ENCODE data around the gene CDH4. TPM values are rescaled to one million over a fixed set of nuclear protein-coding genes. Genes with fewer than 3 reads are reported as not detected.

CDH4 gene
- total and polyA plus RNA-seq, 2 of the 13 experiments (the other 11 are each of a cell fraction or from before 2014, with no cell fraction given) = not detected

DNA sequence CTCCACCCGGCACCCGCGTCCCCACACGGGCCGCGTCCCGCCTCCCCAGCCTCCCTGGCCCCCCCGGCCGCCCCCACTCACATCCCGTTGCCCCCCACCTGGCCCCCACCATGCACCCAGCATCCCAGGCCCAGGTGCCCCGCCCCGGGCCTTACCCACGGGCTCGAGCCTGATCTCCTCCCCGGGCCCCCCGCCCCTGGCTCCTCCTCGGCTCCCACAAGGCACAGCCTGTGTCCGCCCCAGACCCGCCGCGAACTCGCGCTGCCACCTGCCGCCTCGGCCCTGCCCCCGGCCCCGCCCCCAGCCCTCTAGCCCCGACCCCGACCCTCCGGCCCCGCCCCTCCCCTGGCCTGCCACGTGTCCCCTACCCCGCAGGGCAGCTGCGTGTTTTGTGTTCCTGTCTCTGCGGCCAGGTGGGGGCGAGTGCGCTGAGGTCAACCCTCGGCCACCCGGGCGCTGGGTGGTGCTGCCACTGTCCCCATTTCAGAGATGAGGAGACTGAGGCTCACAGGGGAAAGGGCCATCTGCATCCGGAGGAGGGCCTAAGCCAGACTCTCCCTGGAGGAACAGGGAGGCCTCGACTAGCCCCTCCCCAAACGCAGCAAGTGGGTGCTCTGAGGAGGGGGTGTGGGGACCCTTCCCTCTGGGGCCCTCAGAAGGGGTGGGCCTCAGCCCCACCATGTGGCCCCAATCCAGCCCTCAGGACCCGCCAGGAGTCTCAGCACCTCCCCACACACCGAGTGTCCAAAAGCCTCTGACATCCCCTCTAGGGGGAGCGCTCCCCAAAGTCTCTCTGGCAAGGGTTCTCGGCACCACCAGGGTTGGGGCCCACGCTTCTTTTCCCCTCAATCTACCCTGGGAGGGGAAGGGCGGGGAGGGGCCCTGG lies 713.8 kb downstream of the CDH4 start (continued):
- TF ChIP-seq ZNF329 (CRISPR knock-in tag; IDR thresholded peaks at IDR 0.05; ENCODE audit: low read depth) (no peak), TSC22D2 (CRISPR knock-in tag; IDR thresholded peaks at IDR 0.05; ENCODE audit: borderline replicate concordance) (no peak), HOXA9 (CRISPR knock-in tag; IDR thresholded peaks at IDR 0.05; ENCODE audit: borderline replicate concordance) (no peak), FOXA1 (IDR thresholded peaks at IDR 0.05) (no peak), FOXA1 (CRISPR knock-in tag; IDR thresholded peaks at IDR 0.05) (peak; percentile 29), ZNF124 (CRISPR knock-in tag; IDR thresholded peaks at IDR 0.05) (no peak; the same call in 1 of the 2 replicates), ZNF33B (CRISPR knock-in tag; IDR thresholded peaks at IDR 0.05) (no peak), CEBPB (IDR thresholded peaks at IDR 0.05; ENCODE audit: borderline replicate concordance, low read depth, low read length) (no peak), ELF4 (CRISPR knock-in tag; IDR thresholded peaks at IDR 0.05; ENCODE audit: borderline replicate concordance) (no peak), MLLT10 (CRISPR knock-in tag; IDR thresholded peaks at IDR 0.05) (no peak), ARID2 (CRISPR knock-in tag; IDR thresholded peaks at IDR 0.05; ENCODE audit: borderline replicate concordance) (no peak), NR2C2 (CRISPR knock-in tag; IDR thresholded peaks at IDR 0.05; ENCODE audit: borderline replicate concordance) (no peak), ZNF263 (CRISPR knock-in tag; IDR thresholded peaks at IDR 0.05) (no peak)
- TF ChIP-seq, protein P1, sequence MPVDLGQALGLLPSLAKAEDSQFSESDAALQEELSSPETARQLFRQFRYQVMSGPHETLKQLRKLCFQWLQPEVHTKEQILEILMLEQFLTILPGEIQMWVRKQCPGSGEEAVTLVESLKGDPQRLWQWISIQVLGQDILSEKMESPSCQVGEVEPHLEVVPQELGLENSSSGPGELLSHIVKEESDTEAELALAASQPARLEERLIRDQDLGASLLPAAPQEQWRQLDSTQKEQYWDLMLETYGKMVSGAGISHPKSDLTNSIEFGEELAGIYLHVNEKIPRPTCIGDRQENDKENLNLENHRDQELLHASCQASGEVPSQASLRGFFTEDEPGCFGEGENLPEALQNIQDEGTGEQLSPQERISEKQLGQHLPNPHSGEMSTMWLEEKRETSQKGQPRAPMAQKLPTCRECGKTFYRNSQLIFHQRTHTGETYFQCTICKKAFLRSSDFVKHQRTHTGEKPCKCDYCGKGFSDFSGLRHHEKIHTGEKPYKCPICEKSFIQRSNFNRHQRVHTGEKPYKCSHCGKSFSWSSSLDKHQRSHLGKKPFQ (CRISPR knock-in tag; IDR thresholded peaks at IDR 0.05; ENCODE audit: insufficient replicate concordance) = no peak
- TF ChIP-seq, protein P2, sequence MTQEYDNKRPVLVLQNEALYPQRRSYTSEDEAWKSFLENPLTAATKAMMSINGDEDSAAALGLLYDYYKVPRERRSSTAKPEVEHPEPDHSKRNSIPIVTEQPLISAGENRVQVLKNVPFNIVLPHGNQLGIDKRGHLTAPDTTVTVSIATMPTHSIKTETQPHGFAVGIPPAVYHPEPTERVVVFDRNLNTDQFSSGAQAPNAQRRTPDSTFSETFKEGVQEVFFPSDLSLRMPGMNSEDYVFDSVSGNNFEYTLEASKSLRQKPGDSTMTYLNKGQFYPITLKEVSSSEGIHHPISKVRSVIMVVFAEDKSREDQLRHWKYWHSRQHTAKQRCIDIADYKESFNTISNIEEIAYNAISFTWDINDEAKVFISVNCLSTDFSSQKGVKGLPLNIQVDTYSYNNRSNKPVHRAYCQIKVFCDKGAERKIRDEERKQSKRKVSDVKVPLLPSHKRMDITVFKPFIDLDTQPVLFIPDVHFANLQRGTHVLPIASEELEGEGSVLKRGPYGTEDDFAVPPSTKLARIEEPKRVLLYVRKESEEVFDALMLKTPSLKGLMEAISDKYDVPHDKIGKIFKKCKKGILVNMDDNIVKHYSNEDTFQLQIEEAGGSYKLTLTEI (CRISPR knock-in tag; conservative IDR thresholded peaks at IDR 0.05) = no peak
- TF ChIP-seq, protein P3, sequence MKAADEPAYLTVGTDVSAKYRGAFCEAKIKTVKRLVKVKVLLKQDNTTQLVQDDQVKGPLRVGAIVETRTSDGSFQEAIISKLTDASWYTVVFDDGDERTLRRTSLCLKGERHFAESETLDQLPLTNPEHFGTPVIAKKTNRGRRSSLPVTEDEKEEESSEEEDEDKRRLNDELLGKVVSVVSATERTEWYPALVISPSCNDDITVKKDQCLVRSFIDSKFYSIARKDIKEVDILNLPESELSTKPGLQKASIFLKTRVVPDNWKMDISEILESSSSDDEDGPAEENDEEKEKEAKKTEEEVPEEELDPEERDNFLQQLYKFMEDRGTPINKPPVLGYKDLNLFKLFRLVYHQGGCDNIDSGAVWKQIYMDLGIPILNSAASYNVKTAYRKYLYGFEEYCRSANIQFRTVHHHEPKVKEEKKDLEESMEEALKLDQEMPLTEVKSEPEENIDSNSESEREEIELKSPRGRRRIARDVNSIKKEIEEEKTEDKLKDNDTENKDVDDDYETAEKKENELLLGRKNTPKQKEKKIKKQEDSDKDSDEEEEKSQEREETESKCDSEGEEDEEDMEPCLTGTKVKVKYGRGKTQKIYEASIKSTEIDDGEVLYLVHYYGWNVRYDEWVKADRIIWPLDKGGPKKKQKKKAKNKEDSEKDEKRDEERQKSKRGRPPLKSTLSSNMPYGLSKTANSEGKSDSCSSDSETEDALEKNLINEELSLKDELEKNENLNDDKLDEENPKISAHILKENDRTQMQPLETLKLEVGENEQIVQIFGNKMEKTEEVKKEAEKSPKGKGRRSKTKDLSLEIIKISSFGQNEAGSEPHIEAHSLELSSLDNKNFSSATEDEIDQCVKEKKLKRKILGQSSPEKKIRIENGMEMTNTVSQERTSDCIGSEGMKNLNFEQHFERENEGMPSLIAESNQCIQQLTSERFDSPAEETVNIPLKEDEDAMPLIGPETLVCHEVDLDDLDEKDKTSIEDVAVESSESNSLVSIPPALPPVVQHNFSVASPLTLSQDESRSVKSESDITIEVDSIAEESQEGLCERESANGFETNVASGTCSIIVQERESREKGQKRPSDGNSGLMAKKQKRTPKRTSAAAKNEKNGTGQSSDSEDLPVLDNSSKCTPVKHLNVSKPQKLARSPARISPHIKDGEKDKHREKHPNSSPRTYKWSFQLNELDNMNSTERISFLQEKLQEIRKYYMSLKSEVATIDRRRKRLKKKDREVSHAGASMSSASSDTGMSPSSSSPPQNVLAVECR (CRISPR knock-in tag; IDR thresholded peaks at IDR 0.05; ENCODE audit: borderline replicate concordance) = peak; percentile 39
- TF ChIP-seq, protein P4, sequence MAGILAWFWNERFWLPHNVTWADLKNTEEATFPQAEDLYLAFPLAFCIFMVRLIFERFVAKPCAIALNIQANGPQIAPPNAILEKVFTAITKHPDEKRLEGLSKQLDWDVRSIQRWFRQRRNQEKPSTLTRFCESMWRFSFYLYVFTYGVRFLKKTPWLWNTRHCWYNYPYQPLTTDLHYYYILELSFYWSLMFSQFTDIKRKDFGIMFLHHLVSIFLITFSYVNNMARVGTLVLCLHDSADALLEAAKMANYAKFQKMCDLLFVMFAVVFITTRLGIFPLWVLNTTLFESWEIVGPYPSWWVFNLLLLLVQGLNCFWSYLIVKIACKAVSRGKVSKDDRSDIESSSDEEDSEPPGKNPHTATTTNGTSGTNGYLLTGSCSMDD (CRISPR knock-in tag; IDR thresholded peaks at IDR 0.05) = no peak
- TF ChIP-seq, protein P5, sequence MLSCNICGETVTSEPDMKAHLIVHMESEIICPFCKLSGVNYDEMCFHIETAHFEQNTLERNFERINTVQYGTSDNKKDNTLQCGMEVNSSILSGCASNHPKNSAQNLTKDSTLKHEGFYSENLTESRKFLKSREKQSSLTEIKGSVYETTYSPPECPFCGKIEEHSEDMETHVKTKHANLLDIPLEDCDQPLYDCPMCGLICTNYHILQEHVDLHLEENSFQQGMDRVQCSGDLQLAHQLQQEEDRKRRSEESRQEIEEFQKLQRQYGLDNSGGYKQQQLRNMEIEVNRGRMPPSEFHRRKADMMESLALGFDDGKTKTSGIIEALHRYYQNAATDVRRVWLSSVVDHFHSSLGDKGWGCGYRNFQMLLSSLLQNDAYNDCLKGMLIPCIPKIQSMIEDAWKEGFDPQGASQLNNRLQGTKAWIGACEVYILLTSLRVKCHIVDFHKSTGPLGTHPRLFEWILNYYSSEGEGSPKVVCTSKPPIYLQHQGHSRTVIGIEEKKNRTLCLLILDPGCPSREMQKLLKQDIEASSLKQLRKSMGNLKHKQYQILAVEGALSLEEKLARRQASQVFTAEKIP (CRISPR knock-in tag; IDR thresholded peaks at IDR 0.05; ENCODE audit: borderline replicate concordance) = no peak

All from HepG2 (cell line).